Upper lobe of left lung (tissue), 6 donors: ENCODE measurements around the gene CRYBA2. TPM values are rescaled to one million over a fixed set of nuclear protein-coding genes. Genes with fewer than 3 reads are reported as not detected.

Experiments
- ATAC-seq, 2 donors: fragments of 200-7000 bp; cut with Tn5 transposase; one replicate each; pipeline ENCODE4 v1.9.1; 2022; ENCODE audit warnings: mild to moderate bottlenecking in 2 of 2, moderate library complexity in 2 of 2; ENCODE audit not compliant: low FRiP score in 2 of 2
- DNase-seq, 2 donors: peaks; one replicate each; pipeline ENCODE4 v3.0.0-alpha.2; 2019 to 2020
- H3K27ac ChIP-seq, 4 donors: fragments of 200-600 bp; sonication (generic); one replicate each; pipeline ENCODE4 v1.5.1; 2016 to 2019
- H3K27me3 ChIP-seq, 4 donors: fragments of 200-600 bp; sonication (generic); one replicate each; pipeline ENCODE4 v1.5.1; 2017 to 2019
- H3K36me3 ChIP-seq, 4 donors: fragments of 200-600 bp; sonication (generic); one replicate each; pipeline ENCODE4 v1.5.1; 2016 to 2019
- H3K4me1 ChIP-seq, 4 donors: fragments of 200-600 bp; sonication (generic); one replicate each; pipeline ENCODE4 v1.5.1; 2018 to 2019
- H3K4me3 ChIP-seq, 4 donors: fragments of 200-600 bp; sonication (generic); one replicate each; pipeline ENCODE4 v1.5.1; 2017 to 2019; ENCODE audit warnings: mild to moderate bottlenecking in 2 of 4, moderate library complexity in 1 of 4
- H3K9me3 ChIP-seq, 4 donors: fragments of 200-600 bp; sonication (generic); one replicate each; pipeline ENCODE4 v1.5.1; 2018 to 2019
- CTCF ChIP-seq, 6 experiments: fragments of 450-650 bp in 4 of 6; fragments of 200-600 bp in 2 of 6; sonication (generic) in 2 of 6; IDR thresholded peaks; one replicate each; pipeline ENCODE4 v1.5.1; 2016 to 2019; ENCODE audit warnings: antibody characterized with exemption in 6 of 6
- EP300 ChIP-seq, 4 donors: sonication (generic); formaldehyde crosslinking; IDR thresholded peaks; one replicate each; pipeline ENCODE4 v1.5.1; 2017; ENCODE audit warnings: antibody characterized with exemption in 4 of 4, control low read depth in 2 of 4
- POLR2A ChIP-seq, 4 donors: fragments of 450-650 bp; IDR thresholded peaks; one replicate each; pipeline ENCODE4 v1.5.1; 2016 to 2017; ENCODE audit warnings: antibody characterized with exemption in 4 of 4, mild to moderate bottlenecking in 2 of 4
- POLR2AphosphoS5 ChIP-seq, 2 donors: sonication (generic); formaldehyde crosslinking; IDR thresholded peaks; one replicate each; pipeline ENCODE4 v1.5.1; 2017; ENCODE audit warnings: antibody characterized with exemption in 2 of 2
- WGBS, 2 donors: methylation state at CpG; one replicate each; pipeline ENCODE4 v1.1.5; 2017 to 2018; 5-methylcytosine and 5-hydroxymethylcytosine counted together
- total RNA-seq, 6 donors: library from RNA; depleted of rRNA in 4 of 6; stranded (reverse); fragments of >200 nt in 4 of 6; gene quantifications; one replicate each; pipeline versions ENCODE4 v1.1.0 to v1.2.1, GENCODE V29; 2016 to 2021
- donor health status: DM: no; HTN: no; CAD: no; lungs with moderate emphysema.
- donor health status: DM: no; HTN: yes; CAD: no; lungs with severe emphysema.

CRYBA2 gene
- total RNA-seq, 6 donors from 2014 or later = not detected

- 26 to 28% methylated on average over 2 to 8 of the region's 8 CpGs for WGBS, 2 donors
- peak overlapping the region in 1 of 4 donors; percentile 86 for H3K27ac ChIP-seq
- peaks cover 22 to 40% (median 33%) of the 10 kb centered on the region in 4 donors for H3K4me1 ChIP-seq
- no peaks in the 10 kb centered on the region for H3K9me3 ChIP-seq
- H3K4me3 ChIP-seq = peak overlapping the region in 3 of 4 donors; percentile 36 to 49 (median 44)
- DNase-seq (no peak), ATAC-seq (no peak)
- TF ChIP-seq EP300 (IDR thresholded peaks at IDR 0.05) (no peak), POLR2AphosphoS5 (IDR thresholded peaks at IDR 0.05) (no peak), POLR2A (IDR thresholded peaks at IDR 0.05) (no peak), CTCF (IDR thresholded peaks at IDR 0.05) (no peak)
- H3K36me3 ChIP-seq = no peaks in the 10 kb centered on the region
- H3K27me3 ChIP-seq = peaks cover 2 to 60% (median 25%) of the 10 kb centered on the region in 4 donors
Measured at GRCh38 chr2:219000569-219000960, 7.3 kb upstream of the CRYBA2 start.

GRCh38 chr2:218999881-219000568, 6.8 kb upstream of the CRYBA2 start:
- Histone ChIP-seq H3K36me3 (no peaks in the 10 kb centered on the region), H3K4me3 (no peak overlapping the region), H3K4me1 (peaks cover 22 to 42% (median 33%) of the 10 kb centered on the region in 4 donors), H3K9me3 (no peaks in the 10 kb centered on the region), H3K27ac (no peak overlapping the region), H3K27me3 (peaks cover 2 to 64% (median 27%) of the 10 kb centered on the region in 4 donors)
- 28 to 31% methylated on average over 9 of the region's 9 CpGs for WGBS, 2 donors
- TF ChIP-seq EP300 (IDR thresholded peaks at IDR 0.05) = no peak
- no peak for TF ChIP-seq POLR2AphosphoS5 (IDR thresholded peaks at IDR 0.05)
- no peak for TF ChIP-seq POLR2A (IDR thresholded peaks at IDR 0.05)
- TF ChIP-seq CTCF (IDR thresholded peaks at IDR 0.05) = no peak
- DNase-seq (no peak), ATAC-seq (no peak)

- Histone ChIP-seq H3K4me3 (no peak overlapping the region), H3K4me1 (peaks cover 22 to 42% (median 33%) of the 10 kb centered on the region in 4 donors), H3K9me3 (no peaks in the 10 kb centered on the region), H3K27me3 (peaks cover 2 to 70% (median 31%) of the 10 kb centered on the region in 4 donors), H3K36me3 (no peaks in the 10 kb centered on the region), H3K27ac (no peak overlapping the region)
- ATAC-seq (no peak), DNase-seq (no peak)
- TF ChIP-seq POLR2A (IDR thresholded peaks at IDR 0.05) (no peak), POLR2AphosphoS5 (IDR thresholded peaks at IDR 0.05) (no peak)
- 54 to 63% methylated on average over 6 to 10 of the region's 10 CpGs for WGBS, 2 donors
Measured at GRCh38 chr2:218999021-218999880, 6.0 kb upstream of the CRYBA2 start.

- no peaks in the 10 kb centered on the region for H3K9me3 ChIP-seq
- no peak for TF ChIP-seq CTCF (IDR thresholded peaks at IDR 0.05)
- TF ChIP-seq EP300 (IDR thresholded peaks at IDR 0.05) = no peak
- TF ChIP-seq POLR2AphosphoS5 (IDR thresholded peaks at IDR 0.05) = no peak
- no peaks in the 10 kb centered on the region for H3K36me3 ChIP-seq
- peaks cover 2 to 70% (median 34%) of the 10 kb centered on the region in 4 donors for H3K27me3 ChIP-seq
- WGBS, 2 donors = 50 to 66% methylated on average over 12 of the region's 12 CpGs
- peaks cover 28 to 50% (median 39%) of the 10 kb centered on the region in 4 donors for H3K4me1 ChIP-seq
- no peak overlapping the region for H3K27ac ChIP-seq
- H3K4me3 ChIP-seq = no peak overlapping the region
- no peak for ATAC-seq
- no peak for DNase-seq
Measured at GRCh38 chr2:218998414-218999002, 5.3 kb upstream of the CRYBA2 start.

- no peak for ATAC-seq
- no peak for DNase-seq
- H3K36me3 ChIP-seq = no peaks in the 10 kb centered on the region
- H3K9me3 ChIP-seq = no peaks in the 10 kb centered on the region
- H3K27me3 ChIP-seq = peaks cover 2 to 73% (median 34%) of the 10 kb centered on the region in 4 donors
- no peak for TF ChIP-seq POLR2AphosphoS5 (IDR thresholded peaks at IDR 0.05)
- no peak for TF ChIP-seq EP300 (IDR thresholded peaks at IDR 0.05)
- TF ChIP-seq CTCF (IDR thresholded peaks at IDR 0.05) = no peak
- no peak for TF ChIP-seq POLR2A (IDR thresholded peaks at IDR 0.05)
- H3K4me3 ChIP-seq = no peak overlapping the region
- H3K4me1 ChIP-seq = peaks cover 30 to 50% (median 41%) of the 10 kb centered on the region in 4 donors
- H3K27ac ChIP-seq = no peak overlapping the region
- 36% methylated on average over 2 of the region's 2 CpGs; no CpG with 5 or more reads in 1 of the 2 donors for WGBS, 2 donors
Measured at GRCh38 chr2:218997731-218998130, 4.5 kb upstream of the CRYBA2 start.
